Measurements from ENCODE around the gene PLD1.

- TF ChIP-seq CTCF (IDR thresholded peaks at IDR 0.05) (no peak), EP300 (IDR thresholded peaks at IDR 0.05) (no peak), POLR2AphosphoS5 (IDR thresholded peaks at IDR 0.05) (no peak)
Measured at GRCh38 chr3:171839270-171839669, 29.0 kb upstream of the PLD1 start.
